A673 (cell line): ENCODE results near the gene TSPAN10. TPM values are rescaled to one million over a fixed set of nuclear protein-coding genes. Genes with fewer than 3 reads are reported as not detected.
"Not testable (repeated sequence)": the region's sequence is repeated elsewhere in the genome, so short reads cannot be mapped to it uniquely, and the experiment has no call there.

ENCODE experiments used
- BruUV-seq: library from RNA; stranded (reverse); fragments of 400-500 nt; replicated peaks from 2 replicates; lab custom pipeline; 2021; lab: Mats Ljungman, UMichigan
- CTCF ChIA-PET: fragments of 300-600 bp; sonication (Branson Sonifier 250); formaldehyde crosslinking; loops from one replicate; lab custom pipeline; 2022; ENCODE audit warnings: antibody characterized with exemption; lab: Charles Lee
- POLR2A ChIA-PET: fragments of 300-600 bp; sonication (Branson Sonifier 250); formaldehyde crosslinking; loops from one replicate; lab custom pipeline; 2022; ENCODE audit warnings: antibody characterized with exemption; ENCODE audit not compliant: low non-redundant PET; lab: Charles Lee
- DNase-seq: peaks from one replicate; pipeline ENCODE4 v3.0.0-alpha.2; 2015; ENCODE audit warnings: low spot score
- H3K27ac ChIP-seq: fragments of 200-600 bp; sonication (generic); 2 replicates; pipeline ENCODE4 v1.5.1; 2016; ENCODE audit warnings: mixed run types, low read depth, mild to moderate bottlenecking, mixed read lengths, antibody characterized with exemption, low read length; ENCODE audit not compliant: poor library complexity, severe bottlenecking
- H3K27me3 ChIP-seq: fragments of 200-600 bp; sonication (generic); replicated peaks from 2 replicates; pipeline ENCODE4 v1.6.1; 2017; ENCODE audit warnings: mixed run types, low read depth, mild to moderate bottlenecking, mixed read lengths, antibody characterized with exemption, low read length; ENCODE audit not compliant: insufficient read depth, poor library complexity
- H3K36me3 ChIP-seq: fragments of 200-600 bp; sonication (generic); 2 replicates; pipeline ENCODE4 v1.6.1; 2016; ENCODE audit warnings: mixed run types, mild to moderate bottlenecking, mixed read lengths, antibody characterized with exemption, low read length; ENCODE audit not compliant: insufficient read depth, poor library complexity, severe bottlenecking
- H3K4me1 ChIP-seq: fragments of 200-600 bp; sonication (generic); 2 replicates; pipeline ENCODE4 v1.6.1; 2017; ENCODE audit warnings: mixed run types, mild to moderate bottlenecking, mixed read lengths, antibody characterized with exemption, low read length; ENCODE audit not compliant: insufficient read depth, poor library complexity, severe bottlenecking
- H3K4me3 ChIP-seq: fragments of 200-600 bp; sonication (generic); 2 replicates; pipeline ENCODE4 v1.5.1; 2016; ENCODE audit warnings: low read depth, mixed run types, mild to moderate bottlenecking, mixed read lengths, low read length; ENCODE audit not compliant: poor library complexity, severe bottlenecking
- H3K9me3 ChIP-seq: fragments of 200-600 bp; sonication (generic); 2 replicates; pipeline ENCODE4 v1.6.1; 2016; ENCODE audit warnings: mixed run types, low read depth, mild to moderate bottlenecking, mixed read lengths, antibody characterized with exemption, low read length; ENCODE audit not compliant: poor library complexity, severe bottlenecking
- CTCF ChIP-seq: fragments of 300-800, 200-600 bp; sonication (generic); conservative IDR thresholded peaks from 2 replicates; pipeline ENCODE4 v1.5.1; 2017; ENCODE audit warnings: low read depth, mild to moderate bottlenecking, antibody characterized with exemption, low read length, moderate library complexity, mixed read lengths
- EZH2 ChIP-seq: fragments of 200-600 bp; sonication (generic); IDR thresholded peaks from 2 replicates; pipeline ENCODE4 v1.6.1; 2017; ENCODE audit warnings: borderline replicate concordance, low read depth, mild to moderate bottlenecking, mixed read lengths, antibody characterized with exemption, low read length; ENCODE audit not compliant: poor library complexity, severe bottlenecking
- intact Hi-C: fragments of 100-400 bp; cut with micrococcal nuclease; formaldehyde crosslinking; loops from one replicate; pipeline ENCODE4 v1.10.0; 2022; ENCODE audit not compliant: unreplicated experiment
- total RNA-seq: library from RNA; stranded (reverse); gene quantifications from 2 replicates; pipeline ENCODE4 v1.2.3, GENCODE V29; 2021

The TSPAN10 gene
- total RNA-seq, 1 experiment from 2014 or later: 1.1 TPM

- Histone ChIP-seq H3K4me3 (no peak overlapping the region), H3K27ac (no peak overlapping the region), H3K9me3 (no peaks in the 10 kb centered on the region), H3K4me1 (no peaks in the 10 kb centered on the region), H3K36me3 (peaks cover 71% of the 10 kb centered on the region), H3K27me3 (no peaks in the 10 kb centered on the region)
- CTCF ChIA-PET: no interaction called here
- no TSS peak for BruUV-seq
- no peak for DNase-seq
- POLR2A ChIA-PET: interaction anchor here (0.6 kb wide), 1 partner anchor 19 kb away, joined by 3 read pairs; no protein-coding TSS in a partner anchor
- intact Hi-C loops: no loop called here
- TF ChIP-seq EZH2 (no peak), CTCF (no peak)
Measured at GRCh38 chr17:81612172-81612970, 24.6 kb upstream of the TSPAN10 start.

DNA sequence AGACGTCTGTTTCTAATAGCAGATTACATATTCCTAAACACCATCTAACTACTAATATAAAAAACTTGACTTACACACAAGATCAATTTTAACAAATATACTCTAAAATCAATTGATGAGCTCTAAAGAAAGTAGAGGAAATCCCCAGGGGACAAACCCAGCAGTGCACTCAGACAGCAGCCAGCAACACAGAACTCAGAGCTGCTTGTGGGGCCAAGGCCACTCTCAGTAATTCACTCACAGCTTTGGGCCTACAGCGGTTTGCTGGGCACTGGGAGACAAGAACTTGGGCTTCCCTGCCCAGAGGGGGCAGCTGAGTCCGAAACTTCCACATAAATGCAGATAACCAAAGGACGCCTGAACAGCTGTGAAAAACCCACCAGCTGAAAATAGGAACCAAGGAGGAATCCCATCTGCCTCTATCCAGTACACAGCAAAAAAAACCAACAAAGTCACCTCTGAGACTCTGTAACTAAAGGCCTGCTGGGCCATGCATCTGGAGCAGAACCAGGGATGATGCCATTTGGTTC lies 21.5 kb upstream of the TSPAN10 start:
- ChIA-PET CTCF (no interaction called here), POLR2A (no interaction called here)

DNA sequence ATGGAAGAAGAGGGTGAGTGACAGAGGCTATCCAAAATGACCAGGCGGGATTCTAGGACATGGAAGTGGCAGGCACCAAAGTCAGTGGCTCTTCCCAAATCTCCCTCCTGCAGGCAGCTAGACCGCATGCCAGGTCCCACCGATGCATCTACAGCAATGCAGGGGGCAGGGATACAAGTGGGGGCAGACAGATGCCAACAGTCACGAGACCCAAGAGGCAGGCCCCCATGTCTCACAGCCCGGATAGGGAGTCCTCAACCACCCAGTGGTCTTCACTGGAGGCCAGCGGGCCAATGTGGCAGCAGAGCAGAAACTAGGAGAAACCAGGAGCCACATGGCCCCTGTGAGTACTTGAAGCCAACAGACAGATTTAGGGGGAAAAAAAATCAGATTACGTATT lies 20.1 kb upstream of the TSPAN10 start:
- BruUV-seq: no TSS peak
- Histone ChIP-seq H3K36me3 (peaks cover 67% of the 10 kb centered on the region), H3K4me3 (no peak overlapping the region), H3K4me1 (no peaks in the 10 kb centered on the region), H3K9me3 (no peaks in the 10 kb centered on the region), H3K27ac (no peak overlapping the region), H3K27me3 (no peaks in the 10 kb centered on the region)
- ChIA-PET CTCF (no interaction called here), POLR2A (no interaction called here)
- DNase-seq: no peak
- intact Hi-C loops: no loop called here
- TF ChIP-seq EZH2: no peak
- TF ChIP-seq CTCF: no peak

More for the DNA sequence above, 21.5 kb upstream of the TSPAN10 start:
- H3K9me3 ChIP-seq: no peaks in the 10 kb centered on the region
- no peak for TF ChIP-seq CTCF
- TF ChIP-seq EZH2: no peak
- BruUV-seq: no TSS peak
- intact Hi-C loops: no loop called here
- H3K4me1 ChIP-seq: no peaks in the 10 kb centered on the region
- H3K4me3 ChIP-seq: no peak overlapping the region
- DNase-seq: no peak
- H3K27me3 ChIP-seq: no peaks in the 10 kb centered on the region
- peak overlapping the region; percentile 17 for H3K27ac ChIP-seq
- peaks cover 58% of the 10 kb centered on the region for H3K36me3 ChIP-seq

DNA sequence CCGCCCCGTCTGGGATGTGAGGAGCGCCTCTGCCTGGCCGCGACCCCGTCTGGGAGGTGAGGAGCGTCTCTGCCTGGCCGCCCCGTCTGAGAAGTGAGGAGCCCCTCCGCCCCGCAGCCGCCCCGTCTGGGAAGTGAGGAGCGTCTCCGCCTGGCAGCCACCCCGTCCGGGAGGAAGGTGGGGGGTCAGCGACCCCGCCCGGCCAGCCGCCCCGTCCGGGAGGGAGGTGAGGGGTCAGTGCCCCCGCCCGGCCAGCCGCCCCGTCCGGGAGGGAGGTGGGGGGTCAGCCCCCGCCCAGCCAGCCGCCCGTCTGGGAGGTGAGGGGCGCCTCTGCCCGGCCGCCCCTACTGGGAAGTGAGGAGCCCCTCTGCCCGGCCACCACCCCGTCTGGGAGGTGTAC lies 18.7 kb upstream of the TSPAN10 start:
- peaks cover 64% of the 10 kb centered on the region for H3K36me3 ChIP-seq
- H3K4me1 ChIP-seq, BruUV-seq, CTCF ChIA-PET, H3K9me3 ChIP-seq, H3K27me3 ChIP-seq, intact Hi-C loops, H3K27ac ChIP-seq, DNase-seq, H3K4me3 ChIP-seq, POLR2A ChIA-PET: not testable (repeated sequence)
